ENCODE data around the gene USP5. TPM values are rescaled to one million over a fixed set of nuclear protein-coding genes. Genes with fewer than 3 reads are reported as not detected.
A peak's percentile ranks its signal among the peaks of the same experiment; 100 is the strongest.

The USP5 gene
- total and polyA plus RNA-seq, 2 of the 8 experiments (the other 6 are each of a cell fraction or from before 2014, with no cell fraction given), result 66.5 to 148 TPM

DNA sequence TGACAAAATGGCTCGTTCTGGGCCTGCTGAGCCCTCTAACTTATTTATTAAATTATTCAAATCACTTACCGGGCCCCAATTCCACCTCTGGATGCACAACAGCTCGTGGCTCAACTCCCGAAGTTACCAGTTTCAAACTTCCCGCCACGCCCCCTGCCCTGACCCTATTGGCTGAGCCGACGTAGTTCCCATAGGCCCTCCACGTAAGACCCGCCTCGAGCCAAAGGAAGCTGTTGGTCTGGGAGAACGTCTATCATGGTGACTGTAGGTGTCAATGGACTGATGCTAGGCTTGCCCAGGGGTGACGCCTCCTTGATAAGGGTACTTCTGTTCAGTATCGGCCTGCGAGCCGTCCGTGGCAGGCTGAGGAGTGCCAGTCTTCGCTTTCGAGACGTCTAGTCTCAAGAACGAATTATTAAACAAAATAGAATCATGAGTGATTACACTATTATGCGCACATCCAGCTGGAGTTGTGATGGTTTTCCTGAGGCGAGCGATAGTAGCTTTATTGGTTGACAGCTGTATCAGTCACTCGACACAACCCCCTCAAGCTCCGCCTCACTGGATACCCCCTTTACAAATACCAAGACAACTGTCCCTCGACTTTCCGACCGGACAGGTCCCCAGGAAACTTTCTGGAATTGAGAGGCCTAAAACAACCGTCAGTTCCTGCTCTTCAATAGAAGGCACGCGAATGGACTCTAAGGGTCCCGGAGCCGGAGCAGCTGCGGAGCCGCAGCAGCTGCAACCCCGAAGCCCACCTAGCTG is 613 bp upstream of the USP5 start, which contains the start of gene CDCA3 (continued):
- no peak for TF ChIP-seq TCF12 (IDR thresholded peaks at IDR 0.05; ENCODE audit: low read depth, low read length)
- peak; percentile 80 for TF ChIP-seq KDM5A (IDR thresholded peaks at IDR 0.05; ENCODE audit: low read length)
- TF ChIP-seq NANOG (IDR thresholded peaks at IDR 0.05; ENCODE audit: insufficient read depth, low read depth, low read length, poor library complexity, severe bottlenecking), result no peak
- TF ChIP-seq TAF1 (IDR thresholded peaks at IDR 0.05; ENCODE audit: low read depth, low read length), result peak; percentile 8; the same call in 1 of the 2 replicates
- TF ChIP-seq JUN (IDR thresholded peaks at IDR 0.05; ENCODE audit: low read depth, low read length), result no peak
- TF ChIP-seq, protein P1, sequence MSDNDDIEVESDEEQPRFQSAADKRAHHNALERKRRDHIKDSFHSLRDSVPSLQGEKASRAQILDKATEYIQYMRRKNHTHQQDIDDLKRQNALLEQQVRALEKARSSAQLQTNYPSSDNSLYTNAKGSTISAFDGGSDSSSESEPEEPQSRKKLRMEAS (IDR thresholded peaks at IDR 0.05), result peak; percentile 84
- no peak for TF ChIP-seq RAD21 (IDR thresholded peaks at IDR 0.05 in 1 of 2, conservative IDR thresholded peaks at IDR 0.05 in 1 of 2; ENCODE audit: low read depth in 2 of 2, low read length in 2 of 2)
- TF ChIP-seq CHD2 (IDR thresholded peaks at IDR 0.05; ENCODE audit: low read length), result peak; percentile 93
- TF ChIP-seq EZH2 (IDR thresholded peaks at IDR 0.05; ENCODE audit: low read depth, low read length, severe bottlenecking), result no peak
- peak; percentile 27; the same call in 1 of the 2 replicates for TF ChIP-seq TEAD4 (IDR thresholded peaks at IDR 0.05; ENCODE audit: low read depth, low read length)
- TF ChIP-seq SP4 (IDR thresholded peaks at IDR 0.05; ENCODE audit: low read length), result no peak; the same call in 1 of the 2 replicates
- TF ChIP-seq RNF2 (IDR thresholded peaks at IDR 0.05; ENCODE audit: borderline replicate concordance, low read depth, low read length, missing control alignments, poor library complexity, severe bottlenecking), result no peak
- TF ChIP-seq, protein P2, sequence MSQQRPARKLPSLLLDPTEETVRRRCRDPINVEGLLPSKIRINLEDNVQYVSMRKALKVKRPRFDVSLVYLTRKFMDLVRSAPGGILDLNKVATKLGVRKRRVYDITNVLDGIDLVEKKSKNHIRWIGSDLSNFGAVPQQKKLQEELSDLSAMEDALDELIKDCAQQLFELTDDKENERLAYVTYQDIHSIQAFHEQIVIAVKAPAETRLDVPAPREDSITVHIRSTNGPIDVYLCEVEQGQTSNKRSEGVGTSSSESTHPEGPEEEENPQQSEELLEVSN (IDR thresholded peaks at IDR 0.05), result peak; percentile 87
- TF ChIP-seq POLR2AphosphoS5 (IDR thresholded peaks at IDR 0.05; ENCODE audit: low read depth, low read length), result peak; percentile 68; the same call in 1 of the 2 replicates
- TF ChIP-seq GTF2F1 (IDR thresholded peaks at IDR 0.05; ENCODE audit: borderline replicate concordance, low read depth, low read length), result no peak
- peak; percentile 99 for TF ChIP-seq SP1 (IDR thresholded peaks at IDR 0.05; ENCODE audit: low read depth, low read length)
- peak; percentile 85 for TF ChIP-seq SP2 (IDR thresholded peaks at IDR 0.05; ENCODE audit: low read length)
- no peak for TF ChIP-seq RBBP5 (IDR thresholded peaks at IDR 0.05; ENCODE audit: borderline replicate concordance, low read depth, low read length)
- TF ChIP-seq RXRA (IDR thresholded peaks at IDR 0.05; ENCODE audit: insufficient read depth, low read depth, low read length), result no peak
- no peak for TF ChIP-seq GABPA (IDR thresholded peaks at IDR 0.05; ENCODE audit: borderline replicate concordance, insufficient read depth, low read length)

Measured in H1 (cell line).